C4-2B (cell line): ENCODE data around the gene ZCCHC3.

Experiments used
- H3K27ac ChIP-seq: fragments of 450-650 bp; 2 replicates; pipeline ENCODE4 v1.5.1; 2017
- CTCF ChIP-seq: fragments of 450-650 bp; conservative IDR thresholded peaks from 2 replicates; pipeline ENCODE4 v1.5.1; 2017; ENCODE audit warnings: mild to moderate bottlenecking
- ZFX ChIP-seq: fragments of 450-650 bp; IDR thresholded peaks from 2 replicates; pipeline ENCODE4 v1.6.1; 2017

ZCCHC3 gene

GRCh38 chr20:273884-274283 lies 23.5 kb upstream of the ZCCHC3 start:
- no peak overlapping the region for H3K27ac ChIP-seq
- TF ChIP-seq ZFX (no peak), CTCF (no peak)

GRCh38 chr20:275791-276190 lies 21.6 kb upstream of the ZCCHC3 start:
- H3K27ac ChIP-seq, result no peak overlapping the region
- no peak for TF ChIP-seq ZFX
- no peak for TF ChIP-seq CTCF

GRCh38 chr20:276620-277495 lies 20.5 kb upstream of the ZCCHC3 start:
- no peak overlapping the region for H3K27ac ChIP-seq
- TF ChIP-seq CTCF, result no peak
- no peak for TF ChIP-seq ZFX

GRCh38 chr20:277496-277781 lies 19.9 kb upstream of the ZCCHC3 start:
- H3K27ac ChIP-seq, result no peak overlapping the region
- TF ChIP-seq ZFX (no peak), CTCF (no peak)

DNA sequence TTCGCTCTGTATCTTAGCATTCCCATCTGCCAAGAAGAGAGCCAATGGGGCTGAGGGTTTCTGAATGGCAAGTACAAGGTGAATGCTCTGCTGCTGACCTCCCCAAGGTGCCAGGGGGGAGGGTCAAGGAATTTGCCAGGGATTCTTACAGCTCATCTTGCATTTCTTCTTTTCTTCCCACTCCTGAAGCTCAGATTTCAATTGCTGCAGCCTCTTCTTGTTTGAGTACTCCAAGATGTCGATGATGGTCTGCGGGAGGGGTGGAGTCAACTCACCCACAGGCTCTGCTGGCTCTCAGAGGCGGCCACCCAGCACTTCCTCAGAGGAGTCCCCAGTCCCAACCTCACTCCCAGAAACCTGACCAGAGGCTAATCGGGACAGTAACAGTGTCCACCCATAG lies 19.2 kb upstream of the ZCCHC3 start:
- TF ChIP-seq ZFX, result no peak
- TF ChIP-seq CTCF, result no peak
- H3K27ac ChIP-seq, result no peak overlapping the region

DNA sequence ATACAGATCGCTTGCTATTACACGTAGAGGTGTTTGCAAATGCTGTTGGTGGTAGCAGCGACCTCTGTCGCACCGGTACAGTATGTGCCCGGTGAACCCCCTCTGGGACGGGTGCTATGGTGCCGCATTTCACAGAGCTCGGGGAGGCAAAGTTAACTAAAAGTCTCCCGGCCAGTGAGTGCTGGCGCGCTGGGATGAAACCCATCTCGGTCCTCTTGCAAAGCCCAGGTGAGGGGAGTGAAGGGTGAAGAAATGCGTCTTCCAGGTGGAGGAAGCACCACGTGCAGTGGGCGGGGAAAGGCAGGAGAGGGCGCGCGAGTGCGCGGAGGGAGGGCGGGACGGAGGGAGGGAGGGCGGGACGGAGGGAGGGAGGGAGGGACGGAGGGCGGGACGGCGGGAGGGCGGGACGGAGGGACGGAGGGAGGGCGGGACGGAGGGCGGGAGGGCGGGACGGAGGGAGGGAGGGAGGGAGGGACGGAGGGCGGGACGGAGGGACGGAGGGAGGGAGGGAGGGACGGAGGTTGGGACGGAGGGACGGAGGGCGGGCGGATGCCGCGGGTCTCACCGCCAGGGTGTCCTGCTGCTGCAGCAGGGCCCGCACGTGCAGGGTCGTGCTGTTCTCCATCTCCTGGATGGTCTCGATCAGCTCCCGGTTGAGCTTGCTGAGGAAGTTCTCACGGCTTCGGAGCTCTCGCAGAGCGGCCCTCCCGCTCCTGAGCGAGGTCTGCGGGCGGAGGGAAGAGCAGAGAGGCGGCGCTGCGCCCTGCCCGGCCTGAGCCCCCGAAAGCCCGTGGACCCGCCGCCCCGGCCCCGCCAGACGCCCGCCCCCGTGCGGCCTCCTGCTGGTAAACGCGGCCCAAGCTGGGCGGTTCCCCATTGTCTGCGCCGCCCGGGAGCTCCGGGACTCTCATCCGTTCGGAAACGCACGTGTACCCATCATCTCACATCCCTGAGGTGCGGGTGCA lies 18.5 kb upstream of the ZCCHC3 start:
- TF ChIP-seq CTCF (no peak), ZFX (no peak)
- H3K27ac ChIP-seq, result no peak overlapping the region

DNA sequence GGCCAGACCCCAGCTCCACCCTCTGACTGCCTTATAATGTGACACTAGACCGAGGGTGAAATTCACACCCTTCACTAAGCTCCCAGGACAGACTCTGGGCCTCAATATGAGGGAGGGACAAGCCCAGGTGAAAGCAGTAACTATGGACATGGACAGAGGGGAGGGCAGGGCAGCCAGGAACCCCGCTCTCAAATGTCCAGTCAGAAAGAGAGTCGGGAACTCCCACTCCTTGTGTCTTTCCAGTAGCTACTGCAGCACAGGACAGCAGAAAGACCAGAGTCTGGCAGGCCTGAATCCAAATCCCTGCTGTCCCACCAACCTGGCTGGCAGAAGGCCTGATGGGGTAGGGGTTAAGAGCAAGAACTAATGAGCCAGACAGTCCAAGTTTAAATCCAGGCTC lies 13.2 kb upstream of the ZCCHC3 start:
- TF ChIP-seq ZFX (no peak), CTCF (no peak)
- H3K27ac ChIP-seq, result no peak overlapping the region
